ENCODE results near the gene KIF3B.

KIF3B gene

GRCh38 chr20:32352121-32352720, 74.8 kb downstream of the KIF3B start:
- Histone ChIP-seq H2AFZ (ENCODE audit: low read depth, low read length) (no peak overlapping the region), H2AK5ac (ENCODE audit: low read length, severe bottlenecking) (no peak overlapping the region), H3K4me3 (ENCODE audit: insufficient read depth in 1 of 2, low read depth in 1 of 2, low read length in 2 of 2) (no peak overlapping the region), H2BK15ac (ENCODE audit: low read depth, poor library complexity, severe bottlenecking) (no peak overlapping the region), H3K9ac (ENCODE audit: low read length) (no peak overlapping the region), H3K4me1 (ENCODE audit: control insufficient read depth, insufficient read depth, low read depth, low read length) (no peaks in the 10 kb centered on the region), H3K9me3 (ENCODE audit: control insufficient read depth, low read length) (no peaks in the 10 kb centered on the region), H2BK120ac (ENCODE audit: low read depth, low read length) (no peak overlapping the region), H3K4ac (ENCODE audit: low read depth in 1 of 2, low read length in 2 of 2) (no peak overlapping the region), H3K18ac (ENCODE audit: low read depth in 1 of 2, low read length in 2 of 2) (no peak overlapping the region), H3K14ac (ENCODE audit: low read length in 2 of 2) (no peak overlapping the region), H3K23ac (ENCODE audit: low read length in 2 of 2) (no peak overlapping the region), H2BK5ac (ENCODE audit: low read depth, low read length, poor library complexity, severe bottlenecking) (no peak overlapping the region), H4K91ac (ENCODE audit: low read length) (no peak overlapping the region), H3K4me2 (ENCODE audit: low read length, poor library complexity, severe bottlenecking) (no peak overlapping the region), H3K27me3 (ENCODE audit: control insufficient read depth in 1 of 2, insufficient read depth in 1 of 2, low read length in 2 of 2) (no peaks in the 10 kb centered on the region), H3K36me3 (ENCODE audit: control insufficient read depth in 1 of 2, insufficient read depth in 2 of 2, low read depth in 1 of 2, low read length in 2 of 2) (peaks cover 4 to 8% of the 10 kb centered on the region in 2 experiments), H4K8ac (ENCODE audit: low read length) (no peak overlapping the region), H3K79me1 (replicated peaks; ENCODE audit: low read length, poor library complexity, severe bottlenecking) (peaks cover 2% of the 10 kb centered on the region), H2BK12ac (ENCODE audit: low read length in 2 of 2) (no peak overlapping the region), H3K27ac (ENCODE audit: low read length, poor library complexity, severe bottlenecking) (no peak overlapping the region)
- no peak for DNase-seq
- WGBS, result 88% methylated on average over 3 of the region's 3 CpGs

DNA sequence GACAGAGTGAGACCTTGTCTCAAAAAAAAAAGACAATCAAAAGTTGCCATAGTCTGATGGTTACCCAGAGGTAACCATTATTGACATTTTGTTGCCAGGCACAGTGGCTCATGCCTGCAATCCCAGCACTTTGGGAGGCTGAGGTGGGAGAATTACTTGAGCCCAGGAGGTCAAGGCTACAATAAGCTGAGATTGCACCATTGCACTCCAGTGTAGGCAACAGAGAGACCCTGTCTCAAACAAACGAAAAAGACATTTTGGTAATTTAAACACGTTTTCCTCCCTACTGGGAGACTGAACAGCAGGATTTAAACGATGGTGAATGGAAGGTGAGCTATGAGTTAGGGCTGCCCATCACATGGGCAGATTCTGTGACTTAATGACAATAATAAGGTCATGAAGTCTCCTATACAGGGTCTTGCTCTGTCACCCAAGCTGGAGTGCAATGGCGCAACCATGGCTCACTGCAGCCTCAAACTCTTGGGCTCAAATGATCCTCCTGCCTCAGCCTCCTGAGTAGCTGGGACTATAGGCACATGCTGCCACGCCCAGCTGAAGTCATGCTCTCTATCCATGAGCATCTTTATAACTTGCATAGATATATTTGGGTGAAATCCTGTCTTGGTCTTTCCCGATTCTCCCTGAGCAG, 76.5 kb downstream of the KIF3B start:
- Histone ChIP-seq H3K18ac (ENCODE audit: low read depth in 1 of 2, low read length in 2 of 2) (peak overlapping the region in 1 of 2 experiments; percentile 32), H3K27me3 (ENCODE audit: control insufficient read depth in 1 of 2, insufficient read depth in 1 of 2, low read length in 2 of 2) (no peaks in the 10 kb centered on the region), H3K9me3 (ENCODE audit: control insufficient read depth, low read length) (no peaks in the 10 kb centered on the region), H3K23ac (ENCODE audit: low read length in 2 of 2) (no peak overlapping the region), H3K9ac (ENCODE audit: low read length) (no peak overlapping the region), H3K36me3 (ENCODE audit: control insufficient read depth in 1 of 2, insufficient read depth in 2 of 2, low read depth in 1 of 2, low read length in 2 of 2) (peaks cover 4 to 8% of the 10 kb centered on the region in 2 experiments), H3K14ac (ENCODE audit: low read length in 2 of 2) (peak overlapping the region in 1 of 2 experiments; percentile 45), H2BK5ac (ENCODE audit: low read depth, low read length, poor library complexity, severe bottlenecking) (no peak overlapping the region), H2BK120ac (ENCODE audit: low read depth, low read length) (no peak overlapping the region), H2BK12ac (ENCODE audit: low read length in 2 of 2) (peak overlapping the region in 1 of 2 experiments; percentile 10), H4K91ac (ENCODE audit: low read length) (no peak overlapping the region), H2AFZ (ENCODE audit: low read depth, low read length) (peak overlapping the region; percentile 10), H3K4me1 (ENCODE audit: control insufficient read depth, insufficient read depth, low read depth, low read length) (no peaks in the 10 kb centered on the region), H4K8ac (ENCODE audit: low read length) (no peak overlapping the region), H2BK15ac (ENCODE audit: low read depth, poor library complexity, severe bottlenecking) (no peak overlapping the region), H3K27ac (ENCODE audit: low read length, poor library complexity, severe bottlenecking) (peak overlapping the region; percentile 59), H3K4me2 (ENCODE audit: low read length, poor library complexity, severe bottlenecking) (no peak overlapping the region), H2AK5ac (ENCODE audit: low read length, severe bottlenecking) (peak overlapping the region; percentile 1), H3K4me3 (ENCODE audit: insufficient read depth in 1 of 2, low read depth in 1 of 2, low read length in 2 of 2) (no peak overlapping the region), H3K79me1 (replicated peaks; ENCODE audit: low read length, poor library complexity, severe bottlenecking) (peaks cover 2% of the 10 kb centered on the region), H3K4ac (ENCODE audit: low read depth in 1 of 2, low read length in 2 of 2) (no peak overlapping the region)
- no peak for DNase-seq
- WGBS, result 89% methylated on average over 5 of the region's 6 CpGs

DNA sequence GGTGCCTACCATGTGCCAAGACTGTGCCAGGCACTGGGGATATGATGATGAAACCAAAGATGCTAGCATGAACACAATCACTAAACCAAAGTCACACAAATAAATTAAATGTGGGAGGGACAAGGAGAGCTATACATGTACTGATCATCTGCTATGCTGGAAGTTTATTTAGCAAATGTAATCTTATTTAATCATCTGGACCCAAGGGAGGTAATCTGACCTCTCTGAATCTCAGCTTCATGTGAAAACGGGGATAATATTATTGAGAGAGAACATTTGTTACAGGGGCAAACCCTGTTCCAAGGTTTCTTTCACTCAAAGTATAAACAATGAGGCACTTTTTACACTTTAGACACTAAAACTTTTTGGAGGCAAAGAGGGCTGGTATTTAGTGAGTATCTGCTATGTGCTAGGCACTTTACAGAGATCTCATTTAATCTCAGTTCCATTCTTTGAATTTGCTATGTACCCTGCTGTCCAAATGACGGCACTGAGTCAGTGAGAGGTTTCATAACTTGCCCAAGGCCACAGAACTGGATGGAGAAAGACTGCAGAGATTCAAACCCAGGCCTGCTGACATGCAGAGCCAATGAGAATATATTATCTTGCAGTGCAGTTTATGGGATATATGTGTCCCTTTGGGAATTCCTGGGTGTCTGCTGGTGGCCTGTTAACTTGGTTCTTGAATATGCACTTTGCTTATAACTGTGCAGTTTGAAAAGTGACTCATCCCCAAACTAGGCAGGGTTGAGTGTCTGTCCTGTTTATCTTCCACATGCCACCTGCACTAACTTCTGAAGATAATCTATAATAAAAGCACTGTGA, 77.4 kb downstream of the KIF3B start:
- H4K91ac ChIP-seq (ENCODE audit: low read length), result no peak overlapping the region
- no peak overlapping the region for H3K4me3 ChIP-seq (ENCODE audit: insufficient read depth in 1 of 2, low read depth in 1 of 2, low read length in 2 of 2)
- no peak overlapping the region for H2BK15ac ChIP-seq (ENCODE audit: low read depth, poor library complexity, severe bottlenecking)
- no peaks in the 10 kb centered on the region for H3K27me3 ChIP-seq (ENCODE audit: control insufficient read depth in 1 of 2, insufficient read depth in 1 of 2, low read length in 2 of 2)
- H3K4me1 ChIP-seq (ENCODE audit: control insufficient read depth, insufficient read depth, low read depth, low read length), result no peaks in the 10 kb centered on the region
- H3K4ac ChIP-seq (ENCODE audit: low read depth in 1 of 2, low read length in 2 of 2), result no peak overlapping the region
- H4K8ac ChIP-seq (ENCODE audit: low read length), result no peak overlapping the region
- H3K27ac ChIP-seq (ENCODE audit: low read length, poor library complexity, severe bottlenecking), result peak overlapping the region; percentile 59
- no peak overlapping the region for H2BK12ac ChIP-seq (ENCODE audit: low read length in 2 of 2)
- no peak overlapping the region for H3K23ac ChIP-seq (ENCODE audit: low read length in 2 of 2)
- H3K18ac ChIP-seq (ENCODE audit: low read depth in 1 of 2, low read length in 2 of 2), result no peak overlapping the region
- peaks cover 2% of the 10 kb centered on the region for H3K79me1 ChIP-seq (replicated peaks; ENCODE audit: low read length, poor library complexity, severe bottlenecking)
- no peak overlapping the region for H3K14ac ChIP-seq (ENCODE audit: low read length in 2 of 2)
- peak overlapping the region; percentile 4 for H3K4me2 ChIP-seq (ENCODE audit: low read length, poor library complexity, severe bottlenecking)
- H3K9me3 ChIP-seq (ENCODE audit: control insufficient read depth, low read length), result no peaks in the 10 kb centered on the region
- WGBS, result 0% methylated on average over 1 of the region's 2 CpGs
- peak overlapping the region; percentile 45 for H3K9ac ChIP-seq (ENCODE audit: low read length)
- H2BK5ac ChIP-seq (ENCODE audit: low read depth, low read length, poor library complexity, severe bottlenecking), result no peak overlapping the region
- no peak overlapping the region for H2BK120ac ChIP-seq (ENCODE audit: low read depth, low read length)
- peak overlapping the region; percentile 27 for H2AK5ac ChIP-seq (ENCODE audit: low read length, severe bottlenecking)
- H3K36me3 ChIP-seq (ENCODE audit: control insufficient read depth in 1 of 2, insufficient read depth in 2 of 2, low read depth in 1 of 2, low read length in 2 of 2), result peaks cover 4 to 8% of the 10 kb centered on the region in 2 experiments
- H2AFZ ChIP-seq (ENCODE audit: low read depth, low read length), result no peak overlapping the region
- DNase-seq, result peak; percentile 91

DNA sequence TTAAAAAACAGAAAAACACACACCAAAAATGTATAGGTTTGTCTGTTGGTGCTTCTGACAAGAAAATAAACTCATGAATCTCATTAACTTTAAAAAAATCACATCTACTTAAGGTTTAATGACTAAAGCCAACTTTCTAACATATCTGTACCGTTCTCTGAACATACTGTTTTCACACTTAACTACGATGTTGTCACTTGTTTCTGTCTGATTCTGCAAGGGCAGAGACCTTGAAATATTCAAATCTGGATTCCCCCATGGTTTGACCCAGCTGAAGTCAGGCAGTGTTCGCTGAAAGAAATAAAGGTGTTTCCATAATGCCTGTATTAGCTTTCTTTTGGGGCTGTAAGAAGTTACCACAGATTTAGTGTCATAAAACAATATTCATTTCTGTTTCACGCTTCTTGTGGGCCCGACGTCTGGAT, 78.0 kb downstream of the KIF3B start:
- DNase-seq, result no peak
- Histone ChIP-seq H3K36me3 (ENCODE audit: control insufficient read depth in 1 of 2, insufficient read depth in 2 of 2, low read depth in 1 of 2, low read length in 2 of 2) (peaks cover 3% of the 10 kb centered on the region in 2 experiments), H3K27ac (ENCODE audit: low read length, poor library complexity, severe bottlenecking) (peak overlapping the region; percentile 69), H3K27me3 (ENCODE audit: control insufficient read depth in 1 of 2, insufficient read depth in 1 of 2, low read length in 2 of 2) (no peaks in the 10 kb centered on the region), H3K4me1 (ENCODE audit: control insufficient read depth, insufficient read depth, low read depth, low read length) (no peaks in the 10 kb centered on the region), H3K79me1 (replicated peaks; ENCODE audit: low read length, poor library complexity, severe bottlenecking) (no peaks in the 10 kb centered on the region), H3K4me2 (ENCODE audit: low read length, poor library complexity, severe bottlenecking) (no peak overlapping the region), H2BK5ac (ENCODE audit: low read depth, low read length, poor library complexity, severe bottlenecking) (no peak overlapping the region), H3K23ac (ENCODE audit: low read length in 2 of 2) (no peak overlapping the region), H3K4ac (ENCODE audit: low read depth in 1 of 2, low read length in 2 of 2) (no peak overlapping the region), H3K4me3 (ENCODE audit: insufficient read depth in 1 of 2, low read depth in 1 of 2, low read length in 2 of 2) (no peak overlapping the region), H2BK15ac (ENCODE audit: low read depth, poor library complexity, severe bottlenecking) (no peak overlapping the region), H2AFZ (ENCODE audit: low read depth, low read length) (no peak overlapping the region), H2BK120ac (ENCODE audit: low read depth, low read length) (no peak overlapping the region), H4K8ac (ENCODE audit: low read length) (no peak overlapping the region), H4K91ac (ENCODE audit: low read length) (no peak overlapping the region), H2AK5ac (ENCODE audit: low read length, severe bottlenecking) (peak overlapping the region; percentile 5), H3K9me3 (ENCODE audit: control insufficient read depth, low read length) (no peaks in the 10 kb centered on the region), H2BK12ac (ENCODE audit: low read length in 2 of 2) (no peak overlapping the region), H3K9ac (ENCODE audit: low read length) (peak overlapping the region; percentile 45), H3K14ac (ENCODE audit: low read length in 2 of 2) (no peak overlapping the region), H3K18ac (ENCODE audit: low read depth in 1 of 2, low read length in 2 of 2) (no peak overlapping the region)
- 63% methylated on average over 6 of the region's 6 CpGs for WGBS
